ENCODE results near the gene DMRTB1.

The DMRTB1 gene

DNA sequence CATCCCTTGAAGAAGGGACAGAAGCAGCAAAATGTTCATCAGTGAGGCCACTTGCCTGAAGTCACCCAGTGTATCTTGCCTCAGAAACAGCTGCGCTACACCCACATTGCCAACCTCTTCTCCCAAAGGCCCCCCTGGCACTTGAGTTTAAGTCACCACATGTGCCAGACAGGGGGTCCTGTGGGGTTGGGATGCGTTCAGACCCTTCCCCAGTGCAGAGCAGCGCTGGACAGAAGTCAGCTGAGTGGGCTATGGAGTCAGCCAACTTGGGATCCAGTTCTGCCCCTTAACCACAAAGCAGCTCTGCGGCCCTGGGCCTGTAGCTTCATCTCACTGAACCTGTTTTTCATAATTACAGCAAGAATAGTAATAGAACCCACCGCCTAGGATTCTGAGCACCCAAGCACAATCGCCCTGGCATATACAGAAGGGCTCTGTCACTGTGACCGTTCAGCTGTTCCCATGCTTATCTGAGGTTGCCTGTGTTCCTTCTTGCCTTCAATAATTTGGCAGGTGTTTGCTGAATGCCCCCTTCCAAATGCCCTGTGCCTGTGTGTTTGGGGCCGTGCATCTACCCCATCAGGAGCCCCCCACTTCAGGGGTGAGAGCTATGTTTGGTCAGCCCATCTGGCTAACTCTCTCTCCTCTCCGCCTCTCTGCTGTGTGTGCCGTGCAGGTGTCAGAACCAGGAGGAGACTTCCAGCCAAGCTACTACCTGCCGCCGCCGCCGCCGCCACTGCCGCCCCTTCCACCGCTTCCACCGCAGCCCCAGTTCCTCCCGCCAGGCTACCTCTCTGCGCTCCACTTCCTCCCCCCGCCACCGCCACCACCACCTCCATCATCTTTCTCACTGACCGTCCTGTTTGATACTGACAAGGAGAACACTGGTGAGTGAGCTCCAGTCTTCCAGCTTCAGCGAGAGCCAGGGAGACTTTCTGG lies 5.0 kb downstream of the DMRTB1 start:
- DNase-seq (ENCODE audit: low read depth) = no peak

DNA sequence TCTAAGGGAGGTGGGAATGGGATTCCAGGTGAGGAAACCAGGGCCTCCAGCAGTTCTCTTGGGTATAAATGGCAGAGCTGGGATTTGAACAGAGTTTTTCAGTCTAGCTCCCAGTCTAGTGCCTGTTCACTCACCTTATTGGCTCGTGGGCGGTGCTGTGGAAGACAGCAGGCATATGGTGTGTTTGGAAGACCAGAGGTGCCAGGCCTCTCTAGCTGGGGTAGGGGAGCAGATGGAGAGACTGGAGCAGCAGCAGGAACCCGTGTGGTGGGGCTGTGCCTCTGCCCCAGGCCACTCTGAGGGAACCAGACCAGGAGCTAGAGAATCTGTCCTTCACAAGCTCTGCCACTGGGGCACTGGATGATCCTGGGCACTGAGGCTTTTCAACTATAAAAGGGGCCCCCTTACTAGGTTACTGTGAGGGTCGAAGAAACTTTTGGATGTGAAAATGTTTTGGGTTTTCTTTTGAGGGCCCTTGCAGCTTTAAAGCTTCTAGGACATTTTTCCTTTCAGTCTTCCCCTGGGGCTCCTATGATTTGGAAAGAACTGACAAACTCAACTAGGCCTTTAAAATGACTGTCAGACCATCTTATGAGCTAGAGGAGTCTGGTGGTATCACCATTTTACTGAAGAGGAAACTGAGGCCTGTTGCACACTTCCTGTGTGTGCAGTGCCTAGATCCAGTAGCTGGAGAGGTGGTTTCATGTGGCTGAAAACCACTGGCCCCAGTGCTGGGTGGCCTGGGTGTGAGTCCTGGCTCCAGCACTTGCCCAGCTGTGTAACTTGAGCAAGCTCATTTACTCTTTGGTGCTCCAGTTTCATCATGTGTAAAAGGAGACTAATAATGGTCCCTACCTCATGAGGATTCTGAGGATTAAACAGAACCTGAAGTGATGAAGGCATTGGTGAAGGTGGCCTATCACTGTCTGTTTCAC lies 6.1 kb downstream of the DMRTB1 start:
- DNase-seq (ENCODE audit: low read depth) = no peak

- DNase-seq (ENCODE audit: low read depth) = no peak
Observed at GRCh38 chr1:53467391-53467790, 8.2 kb downstream of the DMRTB1 start.

- no peak for DNase-seq (ENCODE audit: low read depth)
Observed at GRCh38 chr1:53468374-53468773, 9.2 kb downstream of the DMRTB1 start.

GRCh38 chr1:53469373-53469772 lies 10.2 kb downstream of the DMRTB1 start:
- DNase-seq (ENCODE audit: low read depth) = no peak

- DNase-seq (ENCODE audit: low read depth) = peak; percentile 34
Observed at GRCh38 chr1:53470155-53470554, 11.0 kb downstream of the DMRTB1 start.

GRCh38 chr1:53470584-53470983 lies 11.4 kb downstream of the DMRTB1 start:
- DNase-seq (ENCODE audit: low read depth) = no peak

DNA sequence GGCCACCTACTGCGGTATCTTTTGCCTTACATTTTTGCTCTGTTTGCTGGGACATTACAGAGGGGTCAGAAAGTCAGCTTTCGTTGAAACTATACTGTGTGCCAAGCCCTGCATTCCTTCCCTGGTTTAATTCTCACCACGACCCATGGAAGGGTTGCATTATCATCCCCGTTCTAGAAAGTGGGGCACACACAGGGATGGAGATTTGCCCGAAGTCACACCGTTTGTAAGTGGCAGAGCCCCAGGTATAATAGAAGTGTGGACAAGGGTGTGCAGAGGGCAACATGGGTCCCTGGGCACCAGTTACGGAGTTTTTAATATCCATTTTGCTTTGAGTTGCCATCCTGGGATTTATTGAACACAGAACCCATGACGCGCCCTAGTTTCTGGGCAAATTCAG lies 11.8 kb downstream of the DMRTB1 start:
- DNase-seq (ENCODE audit: low read depth) = no peak

- DNase-seq (ENCODE audit: low read depth) = no peak
Observed at GRCh38 chr1:53473463-53473862, 14.3 kb downstream of the DMRTB1 start.

- no peak for DNase-seq (ENCODE audit: low read depth)
Observed at GRCh38 chr1:53475664-53476063, 16.5 kb downstream of the DMRTB1 start.

GRCh38 chr1:53476579-53476978 lies 17.4 kb downstream of the DMRTB1 start:
- DNase-seq (ENCODE audit: low read depth) = no peak

GRCh38 chr1:53477651-53478501 lies 18.7 kb downstream of the DMRTB1 start:
- no peak for DNase-seq (ENCODE audit: low read depth)

DNA sequence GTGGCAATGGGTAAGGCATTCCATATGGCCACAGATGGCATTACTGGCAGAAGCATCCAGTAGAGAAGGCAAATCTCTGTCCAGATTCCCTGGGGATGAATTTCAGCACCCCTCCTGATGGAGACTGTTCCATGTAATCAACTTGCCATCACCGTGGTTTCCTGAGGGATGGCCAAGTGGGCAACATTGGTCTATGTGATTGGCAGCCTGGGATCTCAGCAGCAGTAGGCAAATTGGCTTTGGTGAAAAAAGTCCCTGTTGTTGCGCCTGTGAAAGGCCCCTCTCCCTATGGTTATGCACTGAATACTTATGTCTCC lies 19.3 kb downstream of the DMRTB1 start:
- DNase-seq (ENCODE audit: low read depth) = no peak

- no peak for DNase-seq (ENCODE audit: low read depth)
Observed at GRCh38 chr1:53480678-53481077, 21.5 kb downstream of the DMRTB1 start.

DNA sequence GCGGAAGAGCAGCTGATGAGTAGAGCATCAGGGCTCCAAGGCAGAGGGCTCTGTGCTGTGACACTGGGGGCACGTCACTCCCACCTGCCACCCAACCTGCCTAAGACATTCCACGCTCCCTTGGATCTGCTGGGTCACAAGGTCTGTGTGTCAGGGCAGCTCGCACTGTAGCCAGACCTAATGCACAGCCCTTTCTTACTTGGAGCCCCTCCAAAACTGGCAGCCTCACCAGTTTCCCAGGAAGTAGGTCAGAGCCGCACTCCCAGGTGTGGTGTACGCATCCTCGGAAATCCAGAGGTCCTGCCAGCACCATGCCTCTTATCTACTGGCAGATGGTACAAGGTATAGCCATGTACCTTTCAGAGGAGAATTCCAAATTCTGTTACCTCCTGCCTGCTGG lies 22.3 kb downstream of the DMRTB1 start:
- DNase-seq (ENCODE audit: low read depth) = no peak

- DNase-seq (ENCODE audit: low read depth) = no peak
Observed at GRCh38 chr1:53482441-53483153, 23.4 kb downstream of the DMRTB1 start.

GRCh38 chr1:53483170-53483569 lies 24.0 kb downstream of the DMRTB1 start:
- no peak for DNase-seq (ENCODE audit: low read depth)

GRCh38 chr1:53483656-53484055 lies 24.5 kb downstream of the DMRTB1 start:
- no peak for DNase-seq (ENCODE audit: low read depth)

- DNase-seq (ENCODE audit: low read depth) = no peak
Observed at GRCh38 chr1:53484705-53485477, 25.7 kb downstream of the DMRTB1 start.

All from GM04503 (cell line).